AG09319 (cell line): Measurements from ENCODE around the gene FYB1.

Source experiments
- DNase-seq: peaks from one replicate; pipeline ENCODE4 v3.0.0-alpha.2; 2010; ENCODE audit warnings: low read depth; ENCODE audit errors: extremely low read depth
- TF ChIP-seq, protein P1 (sequence below): IDR thresholded peaks from 2 replicates; pipeline ENCODE4 v1.5.1; 2011; ENCODE audit warnings: low read depth, mild to moderate bottlenecking, inconsistent platforms, low read length, moderate library complexity

Gene FYB1

DNA sequence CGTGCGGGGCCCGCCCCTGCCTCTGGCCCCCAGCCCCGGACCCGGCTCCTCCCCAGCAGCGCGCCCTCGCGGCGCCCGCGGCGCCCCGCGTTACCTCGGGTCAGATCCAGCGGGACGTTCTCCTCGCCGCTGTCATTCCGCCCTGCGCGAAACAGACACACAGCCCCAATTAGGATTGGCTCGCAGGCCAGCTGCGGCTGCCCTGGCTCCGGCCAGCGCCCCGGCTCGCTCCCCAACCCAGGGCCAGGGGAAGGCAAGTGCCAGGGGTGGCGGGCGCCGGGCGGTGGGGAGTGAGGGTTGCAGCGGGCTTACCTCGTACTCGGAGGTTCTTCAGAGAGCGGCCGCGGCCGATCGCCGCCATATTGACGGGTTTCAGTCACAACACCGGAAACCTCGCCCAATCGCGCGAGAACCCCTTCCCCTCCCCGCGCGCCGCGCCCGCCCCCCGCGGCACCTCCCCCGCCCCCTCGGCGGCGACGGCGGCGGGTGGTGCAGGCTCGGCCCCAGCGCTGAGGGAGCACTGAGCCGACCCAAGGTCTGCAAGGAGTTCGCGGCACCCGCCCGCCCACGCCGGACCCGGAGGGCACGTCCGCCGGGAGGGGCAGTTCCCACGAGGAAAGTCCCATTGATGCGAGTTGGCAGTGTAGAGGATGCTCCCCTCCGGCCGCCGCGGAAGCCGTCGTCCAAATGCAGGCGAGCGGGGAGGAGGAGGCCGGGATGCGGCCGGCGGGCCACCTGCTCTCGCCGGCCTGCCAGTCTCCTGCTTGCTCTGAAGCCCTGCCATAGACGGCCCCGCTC lies 145.1 kb downstream of the FYB1 start, which contains the start of gene RICTOR:
TSS of gene RICTOR (minus strand) at position 383 of the 798 bp plus-strand sequence. CDS start at position 361, 22 bp downstream.
- DNase-seq: peak; percentile 63
- TF ChIP-seq, protein P1, sequence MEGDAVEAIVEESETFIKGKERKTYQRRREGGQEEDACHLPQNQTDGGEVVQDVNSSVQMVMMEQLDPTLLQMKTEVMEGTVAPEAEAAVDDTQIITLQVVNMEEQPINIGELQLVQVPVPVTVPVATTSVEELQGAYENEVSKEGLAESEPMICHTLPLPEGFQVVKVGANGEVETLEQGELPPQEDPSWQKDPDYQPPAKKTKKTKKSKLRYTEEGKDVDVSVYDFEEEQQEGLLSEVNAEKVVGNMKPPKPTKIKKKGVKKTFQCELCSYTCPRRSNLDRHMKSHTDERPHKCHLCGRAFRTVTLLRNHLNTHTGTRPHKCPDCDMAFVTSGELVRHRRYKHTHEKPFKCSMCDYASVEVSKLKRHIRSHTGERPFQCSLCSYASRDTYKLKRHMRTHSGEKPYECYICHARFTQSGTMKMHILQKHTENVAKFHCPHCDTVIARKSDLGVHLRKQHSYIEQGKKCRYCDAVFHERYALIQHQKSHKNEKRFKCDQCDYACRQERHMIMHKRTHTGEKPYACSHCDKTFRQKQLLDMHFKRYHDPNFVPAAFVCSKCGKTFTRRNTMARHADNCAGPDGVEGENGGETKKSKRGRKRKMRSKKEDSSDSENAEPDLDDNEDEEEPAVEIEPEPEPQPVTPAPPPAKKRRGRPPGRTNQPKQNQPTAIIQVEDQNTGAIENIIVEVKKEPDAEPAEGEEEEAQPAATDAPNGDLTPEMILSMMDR: no peak; the same call in 1 of the 2 replicates

DNA sequence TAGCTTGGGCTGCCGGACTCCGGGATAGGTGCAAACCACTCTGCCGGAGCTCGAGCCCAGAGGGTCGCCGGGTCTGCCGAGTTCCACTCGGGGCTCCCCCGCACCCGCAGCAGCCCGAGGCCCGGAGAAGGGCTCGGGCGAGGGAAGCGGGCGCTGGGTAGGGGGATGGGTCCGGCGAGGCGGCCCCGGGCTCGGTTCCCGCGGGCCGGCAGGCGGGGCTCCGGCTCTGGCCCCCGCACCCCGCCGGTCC lies 145.7 kb downstream of the FYB1 start:
- TF ChIP-seq, protein P1: no peak
- DNase-seq: no peak

DNA sequence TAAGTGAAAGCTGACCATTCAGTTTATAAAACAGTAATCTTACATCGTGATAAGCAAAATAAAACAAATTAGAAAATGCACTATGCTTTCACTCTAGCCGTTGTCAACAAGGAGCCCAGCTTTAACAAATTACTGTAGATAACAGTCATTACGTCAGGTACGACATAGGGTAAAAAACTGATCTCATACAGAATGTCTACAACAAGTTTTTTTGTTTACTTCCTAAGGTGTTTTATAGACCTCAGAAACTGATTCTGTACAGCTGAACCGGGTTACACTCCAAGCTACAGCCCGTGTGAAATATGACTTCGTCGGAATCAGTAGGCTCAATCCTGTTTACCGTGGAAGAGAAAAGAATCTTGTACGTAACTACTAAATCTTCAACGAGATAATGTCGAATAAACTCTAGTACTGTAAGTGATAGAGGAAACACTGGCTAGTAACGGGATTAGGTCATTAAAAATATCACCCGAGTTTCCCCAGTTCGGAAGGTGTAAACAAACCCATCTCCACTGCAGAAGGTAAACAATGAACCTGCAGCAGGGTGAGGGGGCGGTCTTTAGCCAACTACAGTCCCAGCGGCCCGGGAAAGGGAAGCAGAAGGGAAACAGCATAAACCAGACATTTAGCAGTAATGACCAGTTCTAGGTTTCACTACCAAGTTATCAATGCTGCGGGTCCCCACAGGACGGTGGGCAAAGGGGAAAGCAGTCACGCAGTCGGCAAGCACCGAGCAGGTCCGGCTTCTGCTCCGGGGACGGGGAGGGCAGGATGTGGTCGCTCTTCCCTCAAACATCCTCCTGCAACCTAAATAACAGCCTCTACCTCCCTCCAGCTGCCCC lies 146.2 kb downstream of the FYB1 start:
- TF ChIP-seq, protein P1: no peak; the same call in 1 of the 2 replicates
- no peak for DNase-seq

DNA sequence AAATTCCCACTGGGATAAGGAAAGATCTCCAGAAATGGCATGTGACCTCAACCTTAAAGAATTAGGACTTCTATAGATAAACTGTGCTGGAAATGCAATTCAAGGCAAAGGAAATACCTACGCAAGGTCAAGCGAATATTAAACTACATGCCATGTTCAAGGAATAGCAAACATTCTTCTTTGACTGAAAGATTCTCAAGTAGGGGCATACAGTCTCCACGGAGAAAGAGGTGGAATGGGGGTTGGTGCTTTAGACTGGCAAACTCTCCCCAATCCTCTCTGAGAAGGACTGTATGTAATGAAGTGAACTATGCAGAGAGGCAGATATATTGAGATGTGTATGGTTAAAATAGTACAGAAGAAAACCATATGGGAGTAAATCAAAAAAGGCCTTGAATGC lies 151.3 kb downstream of the FYB1 start:
- TF ChIP-seq, protein P1: no peak
- DNase-seq: no peak

DNA sequence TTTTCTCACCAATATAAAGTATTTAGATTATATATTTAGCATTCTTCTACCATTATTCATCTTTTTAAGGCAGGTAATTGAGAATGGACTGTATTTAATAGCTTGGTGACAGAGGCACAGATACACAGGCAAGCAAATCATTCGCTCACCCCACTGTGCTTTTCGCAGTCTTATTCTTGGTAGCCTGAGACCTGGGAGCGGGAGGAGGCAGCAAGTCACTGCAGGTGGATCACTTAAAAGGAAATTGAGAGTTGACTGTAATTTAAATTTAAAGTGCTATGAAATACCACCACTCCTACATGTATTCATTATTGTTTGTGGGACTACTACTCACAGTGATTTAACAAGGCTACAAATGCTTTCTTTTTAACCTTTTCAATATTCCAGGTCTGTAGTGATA lies 154.9 kb downstream of the FYB1 start:
- DNase-seq: no peak
- TF ChIP-seq, protein P1: no peak

DNA sequence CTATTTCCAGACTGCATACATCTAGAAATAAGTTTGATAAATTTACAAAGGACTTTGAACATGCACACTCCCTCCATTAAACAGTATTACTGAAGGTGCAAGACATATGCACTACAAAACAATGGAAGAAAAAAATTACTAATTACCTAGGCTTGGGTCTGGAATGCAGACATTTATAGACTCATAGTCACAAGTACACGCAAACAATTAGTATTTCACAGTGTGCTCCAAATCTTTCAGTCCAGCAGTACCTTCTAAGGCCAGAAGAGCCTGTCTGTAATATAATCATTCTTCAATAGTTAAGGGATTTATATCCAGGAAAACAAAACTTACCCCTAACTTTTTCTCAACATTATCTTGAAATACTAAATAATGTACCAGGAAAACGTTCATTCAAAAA lies 156.3 kb downstream of the FYB1 start:
- DNase-seq: no peak
- TF ChIP-seq, protein P1: no peak

DNA sequence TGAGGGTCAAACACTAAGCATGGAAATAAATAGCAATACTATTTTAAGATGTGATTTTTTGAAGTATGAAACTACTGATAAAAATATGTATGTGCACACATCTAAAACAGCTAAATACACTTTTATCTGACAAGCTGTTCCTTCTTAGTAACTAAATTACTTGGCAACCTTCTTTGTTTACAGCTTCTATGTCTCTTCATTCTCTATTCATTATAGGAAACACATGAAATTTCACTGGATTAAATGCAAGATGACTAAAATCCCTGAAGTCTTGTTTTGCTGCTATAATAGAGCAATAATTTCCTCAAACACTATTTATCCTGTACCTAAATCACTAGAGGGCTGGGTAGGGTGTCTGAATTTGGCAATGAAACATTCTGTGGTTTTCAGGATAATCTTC lies 156.8 kb downstream of the FYB1 start:
- no peak for DNase-seq
- TF ChIP-seq, protein P1: no peak
